AG09319 (cell line): Measurements from ENCODE around the gene DCUN1D1.
"Not testable (repeated sequence)": the region's sequence is repeated elsewhere in the genome, so short reads cannot be mapped to it uniquely, and the experiment has no call there.

Experiments
- DNase-seq: peaks from one replicate; pipeline ENCODE4 v3.0.0-alpha.2; 2010; ENCODE audit warnings: low read depth; ENCODE audit errors: extremely low read depth
- TF ChIP-seq, protein P1 (sequence below): IDR thresholded peaks from 2 replicates; pipeline ENCODE4 v1.5.1; 2011; ENCODE audit warnings: low read depth, mild to moderate bottlenecking, inconsistent platforms, low read length, moderate library complexity

Gene DCUN1D1

GRCh38 chr3:183013074-183013473 lies 32.7 kb upstream of the DCUN1D1 start:
- DNase-seq = no peak
- TF ChIP-seq, protein P1, sequence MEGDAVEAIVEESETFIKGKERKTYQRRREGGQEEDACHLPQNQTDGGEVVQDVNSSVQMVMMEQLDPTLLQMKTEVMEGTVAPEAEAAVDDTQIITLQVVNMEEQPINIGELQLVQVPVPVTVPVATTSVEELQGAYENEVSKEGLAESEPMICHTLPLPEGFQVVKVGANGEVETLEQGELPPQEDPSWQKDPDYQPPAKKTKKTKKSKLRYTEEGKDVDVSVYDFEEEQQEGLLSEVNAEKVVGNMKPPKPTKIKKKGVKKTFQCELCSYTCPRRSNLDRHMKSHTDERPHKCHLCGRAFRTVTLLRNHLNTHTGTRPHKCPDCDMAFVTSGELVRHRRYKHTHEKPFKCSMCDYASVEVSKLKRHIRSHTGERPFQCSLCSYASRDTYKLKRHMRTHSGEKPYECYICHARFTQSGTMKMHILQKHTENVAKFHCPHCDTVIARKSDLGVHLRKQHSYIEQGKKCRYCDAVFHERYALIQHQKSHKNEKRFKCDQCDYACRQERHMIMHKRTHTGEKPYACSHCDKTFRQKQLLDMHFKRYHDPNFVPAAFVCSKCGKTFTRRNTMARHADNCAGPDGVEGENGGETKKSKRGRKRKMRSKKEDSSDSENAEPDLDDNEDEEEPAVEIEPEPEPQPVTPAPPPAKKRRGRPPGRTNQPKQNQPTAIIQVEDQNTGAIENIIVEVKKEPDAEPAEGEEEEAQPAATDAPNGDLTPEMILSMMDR = no peak

DNA sequence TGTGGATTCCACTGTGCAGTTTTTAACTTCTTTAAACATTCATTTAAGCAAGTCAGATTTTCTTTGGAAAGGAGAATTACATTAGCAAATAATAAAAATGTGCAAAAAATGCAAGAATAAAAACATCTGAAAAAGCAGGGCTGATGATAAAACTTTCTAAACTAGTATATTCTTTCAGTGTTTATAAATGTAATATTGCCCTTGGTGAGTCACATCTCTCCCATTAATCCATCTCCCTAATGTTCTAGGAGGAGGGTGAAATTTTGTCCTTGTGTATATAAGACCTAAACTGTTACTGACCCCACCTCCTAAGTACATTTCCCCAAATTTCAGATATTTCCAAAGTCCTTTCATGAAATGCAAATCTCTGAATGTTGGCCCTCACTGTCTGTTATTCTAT lies 28.5 kb upstream of the DCUN1D1 start:
- no peak for DNase-seq
- TF ChIP-seq, protein P1 = no peak

GRCh38 chr3:183008303-183008702 lies 28.0 kb upstream of the DCUN1D1 start:
- TF ChIP-seq, protein P1 = no peak
- DNase-seq = no peak

DNA sequence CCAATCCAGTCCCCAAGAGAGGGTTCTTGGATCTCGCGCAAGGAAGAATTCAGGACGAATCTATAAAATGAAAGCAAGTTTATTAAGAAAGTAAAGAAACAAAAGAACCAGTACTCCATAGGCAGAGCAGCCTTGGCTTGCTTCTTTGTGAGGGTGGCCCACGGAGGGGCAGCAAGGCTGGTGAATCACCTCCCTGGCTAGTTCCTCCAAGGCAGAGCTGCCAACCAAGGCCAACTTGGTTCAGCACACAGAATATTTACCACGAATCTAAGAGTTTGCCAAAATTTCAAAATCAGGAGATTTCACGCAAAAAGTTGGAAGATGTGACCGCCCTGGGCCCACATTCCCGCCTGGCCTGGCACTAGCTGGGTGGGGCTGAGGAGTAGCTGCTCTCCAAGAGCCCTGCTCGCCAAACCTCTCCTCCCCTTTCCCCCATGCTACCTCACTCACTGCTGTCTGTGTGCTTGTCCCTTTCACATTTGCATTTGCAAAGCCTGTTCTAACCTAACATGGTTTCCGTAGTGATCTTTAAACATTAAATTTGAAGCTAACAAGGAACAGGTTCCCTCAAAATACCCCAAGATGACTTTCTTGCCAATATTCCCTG lies 26.2 kb upstream of the DCUN1D1 start:
- TF ChIP-seq, protein P1 = no peak
- DNase-seq = no peak

GRCh38 chr3:182999767-183000166 lies 19.4 kb upstream of the DCUN1D1 start:
- TF ChIP-seq, protein P1 = no peak

GRCh38 chr3:182993486-182994201 lies 13.3 kb upstream of the DCUN1D1 start:
- not testable (repeated sequence) for DNase-seq

More at GRCh38 chr3:182999767-183000166, 19.4 kb upstream of the DCUN1D1 start:
- DNase-seq = no peak

- TF ChIP-seq, protein P1 = no peak
- DNase-seq = no peak
These were observed 9.2 kb upstream of the DCUN1D1 start for GRCh38 chr3:182989566-182989965.

- TF ChIP-seq, protein P1 = no peak
- no peak for DNase-seq
These were observed 5.7 kb upstream of the DCUN1D1 start for GRCh38 chr3:182986021-182986420.
